Stimulated activated naive CD8-positive, alpha-beta T cell treated with anti-CD3 and anti-CD28 coated beads, Interleukin-15, Interleukin-2, amounts not matched to agents 100 U/mL and 50 U/mL, for 24 hours (primary cell): ENCODE results near the gene PAM.

Source experiments
- ATAC-seq: fragments of 150-1000 bp; cut with Tn5 transposase; one replicate; pipeline ENCODE4 v1.10.0; 2021
- DNase-seq: peaks from one replicate; pipeline ENCODE4 v3.0.0; 2021

PAM gene

DNA sequence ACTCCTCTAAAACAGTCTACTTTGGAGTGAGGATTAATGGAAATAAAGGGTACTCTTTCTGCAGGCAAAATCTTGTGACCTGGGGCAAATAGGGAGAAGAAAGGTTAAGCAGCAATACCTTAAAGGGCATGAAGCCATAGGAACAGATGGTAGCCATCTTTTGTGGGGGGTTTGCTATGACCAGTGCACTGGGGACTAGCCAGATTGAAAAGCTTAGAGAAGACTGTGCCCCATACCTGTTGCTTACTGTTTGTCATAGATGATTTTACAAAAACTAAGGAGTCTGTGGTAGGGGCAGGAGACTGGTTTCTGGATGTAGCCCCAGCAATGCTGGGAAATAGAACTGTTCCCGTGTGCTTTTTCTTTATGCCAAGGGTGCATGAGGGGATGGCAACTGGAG lies 58.6 kb downstream of the PAM start:
- ATAC-seq (no peak), DNase-seq (no peak)

DNA sequence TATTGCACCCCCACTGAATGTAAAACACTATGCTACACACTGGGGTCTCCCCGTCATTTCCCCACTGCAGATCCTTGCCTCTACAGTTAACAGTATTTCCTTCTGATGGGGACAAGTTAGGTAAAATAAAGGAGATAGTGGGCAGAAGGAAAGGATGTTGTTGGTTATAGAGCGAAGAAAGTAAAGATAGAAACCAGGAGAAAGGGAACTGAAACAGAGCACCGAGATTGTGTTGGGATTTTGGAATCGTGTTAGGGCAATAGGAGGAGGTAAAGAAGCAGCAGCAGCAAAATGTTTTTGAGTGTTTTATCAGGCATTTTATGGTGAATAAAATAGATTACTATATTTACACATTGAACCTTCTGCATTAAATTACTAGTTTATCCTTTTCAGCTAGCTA lies 60.0 kb downstream of the PAM start:
- no peak for ATAC-seq
- no peak for DNase-seq

GRCh38 chr5:102815540-102816332 lies 60.6 kb downstream of the PAM start:
- ATAC-seq (no peak), DNase-seq (no peak)

DNA sequence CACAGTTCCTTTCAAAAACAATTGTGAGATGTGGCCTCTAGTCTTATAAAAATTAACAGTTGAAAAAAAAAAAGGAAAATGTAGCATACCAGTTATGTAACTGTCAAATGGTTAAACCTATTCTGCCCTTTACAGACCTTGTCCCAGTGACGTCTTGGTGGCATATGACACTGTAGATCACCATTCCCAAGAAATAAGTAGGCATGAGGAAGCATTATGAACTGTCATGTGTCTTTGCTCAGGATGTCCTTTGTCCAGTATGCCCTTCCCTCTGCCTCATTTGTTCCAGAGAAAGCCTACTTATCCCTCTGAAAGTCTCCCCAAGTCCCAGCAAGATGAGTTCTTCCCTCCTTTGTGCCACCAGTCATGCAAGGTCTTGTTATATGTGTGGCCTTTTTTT lies 63.2 kb downstream of the PAM start:
- no peak for DNase-seq

GRCh38 chr5:102818934-102819333 lies 63.8 kb downstream of the PAM start:
- no peak for DNase-seq

More for the DNA sequence above, 63.2 kb downstream of the PAM start:
- ATAC-seq: no peak

GRCh38 chr5:102819634-102820033 lies 64.5 kb downstream of the PAM start:
- no peak for DNase-seq
- no peak for ATAC-seq

More at GRCh38 chr5:102818934-102819333, 63.8 kb downstream of the PAM start:
- ATAC-seq: no peak

GRCh38 chr5:102823441-102823874 lies 68.4 kb downstream of the PAM start:
- no peak for ATAC-seq
- no peak for DNase-seq

GRCh38 chr5:102826629-102827028 lies 71.5 kb downstream of the PAM start:
- no peak for ATAC-seq
- DNase-seq: no peak

DNA sequence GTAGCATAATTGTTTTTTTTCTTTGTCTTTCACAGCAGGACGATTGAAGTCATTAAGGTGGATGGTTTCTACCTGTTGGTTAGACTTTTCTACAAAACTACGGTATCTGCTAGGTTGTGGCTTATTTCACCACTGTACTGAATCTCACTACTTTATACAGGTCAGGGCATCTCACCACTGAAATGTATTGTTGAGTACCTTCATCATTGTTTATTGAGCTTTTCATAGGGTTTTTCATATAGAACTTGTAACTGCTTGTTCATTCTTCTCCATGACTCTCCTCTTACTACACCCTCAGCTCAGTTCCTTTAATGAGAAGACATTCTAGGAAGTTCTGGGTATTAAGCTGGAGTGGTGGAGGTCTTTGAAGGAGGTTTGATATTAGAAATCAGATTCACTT lies 75.1 kb downstream of the PAM start:
- no peak for ATAC-seq
- DNase-seq: no peak

DNA sequence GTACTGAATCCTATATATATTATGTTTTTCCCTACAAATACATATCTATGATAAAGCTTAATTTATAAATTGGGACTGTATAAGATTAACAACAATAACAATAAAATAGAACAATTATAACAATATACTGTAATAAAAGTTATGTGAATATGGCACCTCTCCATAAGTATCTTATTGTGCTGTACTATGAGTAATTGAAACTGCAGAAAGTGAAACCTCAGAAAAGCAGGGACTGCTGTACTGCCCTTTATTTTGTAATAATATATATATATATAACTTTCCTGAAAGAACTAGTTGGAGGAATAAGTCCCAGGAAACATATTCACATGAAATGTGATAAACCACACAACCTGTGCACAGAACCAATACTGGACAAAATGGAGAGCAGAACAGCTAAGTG lies 77.3 kb downstream of the PAM start:
- DNase-seq: no peak
- no peak for ATAC-seq

GRCh38 chr5:102833146-102833545 lies 78.0 kb downstream of the PAM start:
- no peak for DNase-seq

GRCh38 chr5:102834438-102834964 lies 79.4 kb downstream of the PAM start:
- DNase-seq (no peak), ATAC-seq (no peak)

More at GRCh38 chr5:102833146-102833545, 78.0 kb downstream of the PAM start:
- no peak for ATAC-seq

- DNase-seq: no peak
- ATAC-seq: no peak
Observed at GRCh38 chr5:102835717-102836116, 80.6 kb downstream of the PAM start.

- DNase-seq: no peak
- no peak for ATAC-seq
Observed at GRCh38 chr5:102841021-102841420, 85.9 kb downstream of the PAM start.

- ATAC-seq: no peak
Observed at GRCh38 chr5:102843997-102844396, 88.9 kb downstream of the PAM start.

GRCh38 chr5:102845041-102845440 lies 89.9 kb downstream of the PAM start:
- no peak for DNase-seq
- no peak for ATAC-seq

More at GRCh38 chr5:102843997-102844396, 88.9 kb downstream of the PAM start:
- no peak for DNase-seq

DNA sequence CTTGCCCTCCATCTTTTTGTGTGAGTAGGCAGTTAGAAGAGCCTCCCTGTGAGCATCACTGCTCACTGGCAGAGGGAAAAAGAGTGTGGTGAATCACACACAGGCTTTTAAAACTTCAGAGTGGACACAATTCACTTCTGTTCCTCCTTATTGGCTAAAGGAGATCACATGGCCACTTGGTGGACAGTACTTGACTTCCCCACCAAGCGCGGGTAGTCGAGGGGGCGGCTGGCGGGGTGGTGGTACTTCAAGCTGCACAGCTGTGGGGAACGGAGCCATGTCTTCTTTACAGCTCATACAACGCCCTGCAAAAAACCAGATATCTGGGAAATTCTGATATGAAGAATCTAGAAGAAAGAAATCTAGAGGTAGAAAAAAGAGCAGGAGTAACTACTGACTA lies 95.4 kb downstream of the PAM start:
- DNase-seq: no peak
- ATAC-seq: no peak

DNA sequence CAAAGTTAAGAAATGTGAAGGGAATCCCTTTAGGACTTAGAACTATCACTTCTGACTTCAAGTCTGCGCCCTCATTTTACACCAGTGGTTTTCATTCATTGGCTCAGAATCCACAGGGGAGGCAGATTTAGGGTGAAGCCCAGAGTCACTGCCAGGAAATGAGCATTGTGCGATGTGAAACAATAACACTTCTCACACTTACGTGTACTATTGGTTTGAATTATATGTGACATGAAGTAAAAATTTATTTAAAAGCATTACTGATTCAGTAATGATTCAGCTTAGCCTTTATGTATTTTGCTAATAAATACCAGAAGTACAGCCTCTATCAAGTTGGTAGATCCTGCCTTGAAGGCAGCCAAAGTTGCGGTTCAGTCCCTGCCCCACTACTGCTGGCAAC lies 98.6 kb downstream of the PAM start:
- peak; percentile 52 for ATAC-seq
- DNase-seq: no peak

DNA sequence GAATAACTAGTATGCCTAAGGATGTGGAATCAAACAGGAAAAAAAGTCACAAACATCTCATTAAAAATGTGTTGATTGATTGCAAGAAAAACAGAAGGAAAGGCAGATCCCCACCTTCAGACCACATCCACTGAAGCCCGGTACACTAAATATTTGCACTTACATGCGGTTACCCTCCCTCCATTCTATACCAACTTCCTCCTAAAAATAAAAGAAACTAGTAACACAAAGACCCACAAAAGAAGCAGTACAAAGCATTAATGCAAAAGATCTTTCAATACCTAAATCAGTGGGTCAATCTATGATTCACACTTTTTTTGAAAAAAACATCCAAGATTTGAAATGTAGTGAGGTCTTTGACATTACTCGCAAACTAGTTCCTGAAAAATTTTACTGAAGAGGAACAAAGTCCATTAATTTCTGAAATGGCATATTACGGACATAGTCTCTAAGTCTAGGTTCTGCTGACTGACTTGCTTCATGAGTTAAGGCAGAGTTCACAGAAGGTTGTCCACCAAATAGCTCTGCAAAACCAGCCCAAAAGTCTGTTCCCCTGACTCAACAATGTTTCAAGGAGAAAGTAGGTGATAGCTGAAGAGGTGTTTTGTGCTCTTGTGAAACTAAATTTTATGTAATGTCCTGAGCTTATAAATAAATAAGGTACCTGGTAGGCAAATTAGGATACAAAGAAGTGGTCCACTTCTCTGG lies 100.7 kb downstream of the PAM start:
- ATAC-seq: no peak
- no peak for DNase-seq

DNA sequence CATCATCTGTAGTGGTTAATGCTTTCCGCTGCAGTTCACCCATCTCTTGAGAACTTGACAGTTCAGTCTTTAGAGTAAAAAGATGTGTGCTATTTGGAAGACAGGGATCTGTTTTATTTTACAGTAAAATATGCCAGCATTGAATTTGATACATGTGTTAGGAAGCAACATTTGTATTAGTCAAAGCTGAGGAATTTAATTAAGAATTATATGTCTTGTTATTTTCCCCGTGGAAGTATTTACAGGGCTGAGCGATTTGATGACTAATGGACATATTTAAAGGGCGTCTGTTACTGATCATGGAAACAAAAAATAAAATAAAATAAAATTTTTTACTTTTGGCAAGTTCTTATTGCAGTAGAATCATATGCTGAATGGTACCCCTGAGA lies 101.3 kb downstream of the PAM start:
- ATAC-seq: no peak
- no peak for DNase-seq

DNA sequence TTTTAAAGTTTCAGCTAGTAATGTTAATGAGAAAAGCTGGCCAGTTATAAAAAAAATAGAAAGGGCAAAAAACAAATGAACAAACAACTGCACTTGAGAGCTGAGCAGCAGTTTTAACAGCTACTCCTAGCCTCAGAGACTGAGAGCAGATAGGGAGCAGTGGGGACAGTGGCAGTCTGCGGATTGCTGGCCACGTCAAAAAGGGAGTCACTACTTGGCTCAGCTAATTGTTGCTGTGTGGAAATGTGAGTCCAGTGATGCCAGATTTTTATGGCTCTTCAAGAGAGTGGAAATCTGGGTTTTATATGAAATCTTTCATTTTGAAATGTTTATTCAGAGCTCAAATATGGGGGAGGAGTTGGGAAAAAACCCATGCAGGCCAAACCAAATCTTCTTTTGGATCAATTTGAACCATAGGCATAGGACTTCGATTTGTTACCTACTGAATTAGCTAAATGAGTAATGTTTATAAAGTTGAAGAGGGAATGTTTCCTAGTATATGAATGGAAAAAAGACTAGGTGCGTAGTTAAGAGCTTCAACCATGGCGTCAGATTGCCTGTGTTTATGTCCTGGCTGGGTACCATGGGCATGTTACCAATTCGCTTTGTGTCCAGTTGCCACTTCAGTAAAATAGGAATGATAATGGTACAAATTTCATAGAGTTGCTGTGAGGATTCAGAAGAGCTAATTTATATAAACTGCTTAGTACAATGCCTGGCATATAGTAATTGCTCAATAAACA lies 102.1 kb downstream of the PAM start:
- DNase-seq (no peak), ATAC-seq (no peak)

DNA sequence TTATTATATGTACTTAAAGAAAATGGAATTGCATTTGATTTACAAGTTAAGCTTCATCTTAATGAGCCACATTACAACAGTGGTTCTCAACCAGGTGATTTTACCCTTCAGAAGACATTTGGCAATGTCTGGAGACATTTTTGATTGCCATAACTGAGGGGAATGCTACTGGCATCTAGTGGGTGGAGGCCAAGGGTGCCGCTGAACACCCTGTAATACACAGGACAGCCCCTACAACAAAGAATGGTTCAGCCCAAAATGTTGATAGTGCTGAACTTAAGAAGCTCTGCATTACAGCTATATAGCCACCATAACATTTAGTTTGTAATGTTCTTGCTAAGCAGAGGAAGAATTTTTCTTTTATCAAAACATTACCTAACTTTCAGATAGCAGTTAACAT lies 103.1 kb downstream of the PAM start:
- ATAC-seq: no peak
- DNase-seq: no peak

- DNase-seq: no peak
Observed at GRCh38 chr5:102858808-102859207, 103.7 kb downstream of the PAM start.

More at GRCh38 chr5:102858808-102859207, 103.7 kb downstream of the PAM start:
- peak; percentile 66 for ATAC-seq
